ENCODE results near the gene CCDC188. TPM values are rescaled to one million over a fixed set of nuclear protein-coding genes. Genes with fewer than 3 reads are reported as not detected.
A peak's percentile ranks its signal among the peaks of the same experiment; 100 is the strongest.

The CCDC188 gene
- polyA plus RNA-seq, 1 donor (not counting 4 experiments of a cell fraction or from before 2014, with no cell fraction given): not detected

DNA sequence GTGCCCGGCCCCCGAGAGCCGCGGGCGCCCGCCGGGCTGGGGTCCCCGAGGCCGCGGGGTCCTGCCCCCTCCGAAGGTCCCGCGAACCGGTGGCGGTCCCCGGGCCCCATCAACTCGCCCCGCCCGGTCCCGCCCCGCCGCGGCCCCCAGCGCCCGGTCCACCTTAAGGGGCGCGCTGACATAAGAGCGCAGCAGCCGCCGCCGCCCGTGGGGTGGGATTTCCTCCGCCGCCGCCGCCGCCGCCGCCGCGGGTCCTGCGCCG lies 19.3 kb downstream of the CCDC188 start, which contains the start of gene ZDHHC8:
TSS of gene ZDHHC8 (plus strand) at position 208 of the 262 bp plus-strand sequence. CDS start 144 bp downstream, outside the sequence.
- Histone ChIP-seq H3K79me2 (ENCODE audit: control insufficient read depth, insufficient read depth, low read length) (peaks cover 41% of the 10 kb centered on the region), H3K9ac (ENCODE audit: control insufficient read depth, extremely low read depth, insufficient read depth, low read length) (peak within 1 kb of the TSS; percentile 77), H3K9me1 (ENCODE audit: control insufficient read depth, extremely low read depth, insufficient read depth, low read length) (no peaks in the 10 kb centered on the region), H3K36me3 (ENCODE audit: control insufficient read depth in 2 of 2, extremely low read depth in 1 of 2, insufficient read depth in 2 of 2, low read length in 2 of 2) (peaks cover 0 to 7% of the 10 kb centered on the region in 2 experiments), H3K9me3 (ENCODE audit: control insufficient read depth, low read depth, low read length) (no peaks in the 10 kb centered on the region), H3K27me3 (ENCODE audit: control insufficient read depth, extremely low read depth, insufficient read depth, low read length) (no peaks in the 10 kb centered on the region), H3K4me3 (ENCODE audit: control insufficient read depth in 2 of 3, extremely low read depth in 1 of 3, insufficient read depth in 2 of 3, low read depth in 1 of 3, low read length in 3 of 3) (peak within 1 kb of the TSS; percentile 65 to 86 (median 71)), H3K4me2 (ENCODE audit: control insufficient read depth, extremely low read depth, insufficient read depth, low read depth, low read length) (peak within 1 kb of the TSS; percentile 93), H2AFZ (ENCODE audit: control insufficient read depth, low read length) (peak within 1 kb of the TSS; percentile 51), H3K4me1 (ENCODE audit: control insufficient read depth, extremely low read depth, insufficient read depth, low read length) (peaks cover 13% of the 10 kb centered on the region), H4K20me1 (ENCODE audit: control insufficient read depth, extremely low read depth, insufficient read depth, low read length) (peaks cover 15% of the 10 kb centered on the region), H3K27ac (ENCODE audit: control insufficient read depth, insufficient read depth, low read length) (peak within 1 kb of the TSS; percentile 6)
- dilution Hi-C loops (cut with MboI; ENCODE audit: extremely low pct_ligation_motif_present, low sequenced_read_pairs): no loop called here
- DNase-seq (ENCODE audit: low read depth, low spot score): no peak
- FAIRE-seq: no peak
- no peak for TF ChIP-seq EZH2 (IDR thresholded peaks at IDR 0.05; ENCODE audit: low read length)
- TF ChIP-seq, protein P1, sequence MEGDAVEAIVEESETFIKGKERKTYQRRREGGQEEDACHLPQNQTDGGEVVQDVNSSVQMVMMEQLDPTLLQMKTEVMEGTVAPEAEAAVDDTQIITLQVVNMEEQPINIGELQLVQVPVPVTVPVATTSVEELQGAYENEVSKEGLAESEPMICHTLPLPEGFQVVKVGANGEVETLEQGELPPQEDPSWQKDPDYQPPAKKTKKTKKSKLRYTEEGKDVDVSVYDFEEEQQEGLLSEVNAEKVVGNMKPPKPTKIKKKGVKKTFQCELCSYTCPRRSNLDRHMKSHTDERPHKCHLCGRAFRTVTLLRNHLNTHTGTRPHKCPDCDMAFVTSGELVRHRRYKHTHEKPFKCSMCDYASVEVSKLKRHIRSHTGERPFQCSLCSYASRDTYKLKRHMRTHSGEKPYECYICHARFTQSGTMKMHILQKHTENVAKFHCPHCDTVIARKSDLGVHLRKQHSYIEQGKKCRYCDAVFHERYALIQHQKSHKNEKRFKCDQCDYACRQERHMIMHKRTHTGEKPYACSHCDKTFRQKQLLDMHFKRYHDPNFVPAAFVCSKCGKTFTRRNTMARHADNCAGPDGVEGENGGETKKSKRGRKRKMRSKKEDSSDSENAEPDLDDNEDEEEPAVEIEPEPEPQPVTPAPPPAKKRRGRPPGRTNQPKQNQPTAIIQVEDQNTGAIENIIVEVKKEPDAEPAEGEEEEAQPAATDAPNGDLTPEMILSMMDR (optimal IDR thresholded peaks at IDR 0.05 in 1 of 3, IDR thresholded peaks at IDR 0.05 in 1 of 3, conservative IDR thresholded peaks at IDR 0.05 in 1 of 3; ENCODE audit: extremely low read depth in 1 of 3, insufficient read depth in 2 of 3, low read length in 3 of 3): no peak

DNA sequence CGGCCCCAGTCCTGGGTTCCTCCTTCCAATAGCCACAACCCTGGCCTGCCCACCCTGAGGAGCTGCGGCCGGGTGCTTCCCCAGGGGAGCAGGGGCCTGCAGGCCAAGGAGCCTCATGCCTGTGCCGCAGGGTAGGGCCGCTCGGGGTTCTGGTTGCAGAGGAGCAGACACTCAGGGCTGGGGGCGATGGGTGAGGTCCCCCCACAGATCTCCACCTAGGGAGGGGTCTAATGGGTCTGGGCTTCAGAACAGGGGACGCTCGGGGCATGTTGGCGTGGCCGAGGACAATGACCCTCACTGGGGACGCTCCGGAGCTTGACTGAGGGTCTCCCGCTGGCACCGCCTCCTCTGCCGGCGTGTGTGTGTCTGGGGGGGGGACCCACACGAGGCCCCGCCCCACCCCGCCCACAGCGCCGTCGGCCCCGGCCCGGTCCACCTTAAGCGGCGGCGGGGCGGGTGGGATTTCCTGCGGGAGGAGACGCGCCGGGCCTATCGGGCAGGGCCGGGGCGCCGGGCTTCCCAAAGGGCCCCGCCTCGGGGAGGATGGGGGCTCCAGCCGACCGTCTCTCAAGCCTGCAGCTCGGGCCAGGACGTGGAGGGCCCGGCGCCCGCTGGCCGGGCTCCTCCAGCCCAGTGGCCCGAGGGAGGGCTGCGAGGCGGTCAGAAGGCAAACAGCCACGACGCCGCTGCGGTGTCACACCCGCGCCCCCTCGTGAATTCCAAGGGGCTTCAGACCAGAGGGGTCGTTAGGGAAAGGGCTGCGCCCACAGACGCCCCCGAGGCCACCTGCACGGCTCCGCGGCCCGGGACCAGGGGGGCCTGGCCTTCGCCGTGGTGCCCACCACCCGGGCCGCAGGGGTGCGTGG lies 19.9 kb downstream of the CCDC188 start:
- Histone ChIP-seq H3K4me1 (ENCODE audit: control insufficient read depth, extremely low read depth, insufficient read depth, low read length) (peaks cover 13% of the 10 kb centered on the region), H3K9me3 (ENCODE audit: control insufficient read depth, low read depth, low read length) (no peaks in the 10 kb centered on the region), H3K9me1 (ENCODE audit: control insufficient read depth, extremely low read depth, insufficient read depth, low read length) (no peaks in the 10 kb centered on the region), H3K9ac (ENCODE audit: control insufficient read depth, extremely low read depth, insufficient read depth, low read length) (peak overlapping the region; percentile 52), H3K36me3 (ENCODE audit: control insufficient read depth in 2 of 2, extremely low read depth in 1 of 2, insufficient read depth in 2 of 2, low read length in 2 of 2) (peaks cover 5 to 8% of the 10 kb centered on the region in 2 experiments), H3K4me2 (ENCODE audit: control insufficient read depth, extremely low read depth, insufficient read depth, low read depth, low read length) (peak overlapping the region; percentile 74), H4K20me1 (ENCODE audit: control insufficient read depth, extremely low read depth, insufficient read depth, low read length) (peaks cover 10% of the 10 kb centered on the region), H3K4me3 (ENCODE audit: control insufficient read depth in 2 of 3, extremely low read depth in 1 of 3, insufficient read depth in 2 of 3, low read depth in 1 of 3, low read length in 3 of 3) (peak overlapping the region; percentile 62 to 86 (median 65)), H3K79me2 (ENCODE audit: control insufficient read depth, insufficient read depth, low read length) (peaks cover 36% of the 10 kb centered on the region), H2AFZ (ENCODE audit: control insufficient read depth, low read length) (peak overlapping the region; percentile 51), H3K27me3 (ENCODE audit: control insufficient read depth, extremely low read depth, insufficient read depth, low read length) (no peaks in the 10 kb centered on the region), H3K27ac (ENCODE audit: control insufficient read depth, insufficient read depth, low read length) (no peak overlapping the region)
- TF ChIP-seq EZH2 (IDR thresholded peaks at IDR 0.05; ENCODE audit: low read length): no peak
- TF ChIP-seq, protein P1 (optimal IDR thresholded peaks at IDR 0.05 in 1 of 3, IDR thresholded peaks at IDR 0.05 in 1 of 3, conservative IDR thresholded peaks at IDR 0.05 in 1 of 3; ENCODE audit: extremely low read depth in 1 of 3, insufficient read depth in 2 of 3, low read length in 3 of 3): no peak
- DNase-seq (ENCODE audit: low read depth, low spot score) (no peak), FAIRE-seq (no peak)
- dilution Hi-C loops (cut with MboI; ENCODE audit: extremely low pct_ligation_motif_present, low sequenced_read_pairs): no loop called here

Data from keratinocyte (primary cell).